ENCODE measurements around the gene DYNC2LI1.

DYNC2LI1 gene

GRCh38 chr2:43738257-43738656 is 35.6 kb upstream of the DYNC2LI1 start:
- no peak overlapping the region for H3K27ac ChIP-seq (ENCODE audit: low read length)
- DNase-seq (no peak), ATAC-seq (ENCODE audit: insufficient read depth, low read depth) (no peak)
- no peaks in the 10 kb centered on the region for H3K4me1 ChIP-seq (ENCODE audit: insufficient read depth, low read length)
- no peaks in the 10 kb centered on the region for H3K79me2 ChIP-seq (ENCODE audit: insufficient read depth, low read length)
- H3K4me3 ChIP-seq (ENCODE audit: low read depth in 1 of 2, low read length in 2 of 2): no peak overlapping the region
- no peak overlapping the region for H2AFZ ChIP-seq (ENCODE audit: low read depth, low read length)
- peaks cover 30% of the 10 kb centered on the region for H3K27me3 ChIP-seq (ENCODE audit: insufficient read depth, low read length, poor library complexity)
- no peak overlapping the region for H3K4me2 ChIP-seq (ENCODE audit: insufficient read depth, low read length)
- no peaks in the 10 kb centered on the region for H4K20me1 ChIP-seq (ENCODE audit: insufficient read depth, low read length)
- H3K36me3 ChIP-seq (ENCODE audit: insufficient read depth, low read length): no peaks in the 10 kb centered on the region
- TF ChIP-seq CTCF (IDR thresholded peaks at IDR 0.05; ENCODE audit: borderline replicate concordance, extremely low read depth, low read length, poor library complexity, severe bottlenecking) (no peak), EZH2 (IDR thresholded peaks at IDR 0.05; ENCODE audit: borderline replicate concordance, low read depth, low read length, severe bottlenecking) (no peak)
- H3K9ac ChIP-seq (ENCODE audit: low read depth, low read length): no peak overlapping the region
- H3K9me3 ChIP-seq (ENCODE audit: insufficient read depth, low read length, severe bottlenecking): no peaks in the 10 kb centered on the region

- DNase-seq (no peak), ATAC-seq (ENCODE audit: insufficient read depth, low read depth) (no peak)
- Histone ChIP-seq H3K36me3 (ENCODE audit: insufficient read depth, low read length) (no peaks in the 10 kb centered on the region), H4K20me1 (ENCODE audit: insufficient read depth, low read length) (no peaks in the 10 kb centered on the region), H3K79me2 (ENCODE audit: insufficient read depth, low read length) (no peaks in the 10 kb centered on the region), H3K27ac (ENCODE audit: low read length) (no peak overlapping the region), H3K9ac (ENCODE audit: low read depth, low read length) (no peak overlapping the region), H3K27me3 (ENCODE audit: insufficient read depth, low read length, poor library complexity) (peaks cover 17% of the 10 kb centered on the region), H3K4me2 (ENCODE audit: insufficient read depth, low read length) (no peak overlapping the region), H2AFZ (ENCODE audit: low read depth, low read length) (no peak overlapping the region), H3K4me1 (ENCODE audit: insufficient read depth, low read length) (no peaks in the 10 kb centered on the region), H3K9me3 (ENCODE audit: insufficient read depth, low read length, severe bottlenecking) (no peaks in the 10 kb centered on the region), H3K4me3 (ENCODE audit: low read depth in 1 of 2, low read length in 2 of 2) (no peak overlapping the region)
- no peak for TF ChIP-seq CTCF (IDR thresholded peaks at IDR 0.05; ENCODE audit: borderline replicate concordance, extremely low read depth, low read length, poor library complexity, severe bottlenecking)
- no peak for TF ChIP-seq EZH2 (IDR thresholded peaks at IDR 0.05; ENCODE audit: borderline replicate concordance, low read depth, low read length, severe bottlenecking)
Measured at GRCh38 chr2:43743706-43744105, 30.1 kb upstream of the DYNC2LI1 start.

GRCh38 chr2:43745457-43745856 is 28.4 kb upstream of the DYNC2LI1 start:
- Histone ChIP-seq H3K4me3 (ENCODE audit: low read depth in 1 of 2, low read length in 2 of 2) (no peak overlapping the region), H3K4me1 (ENCODE audit: insufficient read depth, low read length) (no peaks in the 10 kb centered on the region), H3K9me3 (ENCODE audit: insufficient read depth, low read length, severe bottlenecking) (no peaks in the 10 kb centered on the region), H3K36me3 (ENCODE audit: insufficient read depth, low read length) (no peaks in the 10 kb centered on the region), H4K20me1 (ENCODE audit: insufficient read depth, low read length) (no peaks in the 10 kb centered on the region), H3K27ac (ENCODE audit: low read length) (no peak overlapping the region), H3K4me2 (ENCODE audit: insufficient read depth, low read length) (no peak overlapping the region), H3K27me3 (ENCODE audit: insufficient read depth, low read length, poor library complexity) (peaks cover 5% of the 10 kb centered on the region), H3K9ac (ENCODE audit: low read depth, low read length) (no peak overlapping the region), H2AFZ (ENCODE audit: low read depth, low read length) (no peak overlapping the region), H3K79me2 (ENCODE audit: insufficient read depth, low read length) (no peaks in the 10 kb centered on the region)
- TF ChIP-seq CTCF (IDR thresholded peaks at IDR 0.05; ENCODE audit: borderline replicate concordance, extremely low read depth, low read length, poor library complexity, severe bottlenecking) (no peak), EZH2 (IDR thresholded peaks at IDR 0.05; ENCODE audit: borderline replicate concordance, low read depth, low read length, severe bottlenecking) (no peak)
- ATAC-seq (ENCODE audit: insufficient read depth, low read depth) (no peak), DNase-seq (no peak)

- ATAC-seq (ENCODE audit: insufficient read depth, low read depth) (no peak), DNase-seq (no peak)
- no peaks in the 10 kb centered on the region for H4K20me1 ChIP-seq (ENCODE audit: insufficient read depth, low read length)
- no peaks in the 10 kb centered on the region for H3K36me3 ChIP-seq (ENCODE audit: insufficient read depth, low read length)
- H3K9me3 ChIP-seq (ENCODE audit: insufficient read depth, low read length, severe bottlenecking): no peaks in the 10 kb centered on the region
- H3K27ac ChIP-seq (ENCODE audit: low read length): no peak overlapping the region
- no peak overlapping the region for H3K4me3 ChIP-seq (ENCODE audit: low read depth in 1 of 2, low read length in 2 of 2)
- no peak overlapping the region for H2AFZ ChIP-seq (ENCODE audit: low read depth, low read length)
- no peaks in the 10 kb centered on the region for H3K27me3 ChIP-seq (ENCODE audit: insufficient read depth, low read length, poor library complexity)
- H3K4me1 ChIP-seq (ENCODE audit: insufficient read depth, low read length): no peaks in the 10 kb centered on the region
- no peak overlapping the region for H3K4me2 ChIP-seq (ENCODE audit: insufficient read depth, low read length)
- no peaks in the 10 kb centered on the region for H3K79me2 ChIP-seq (ENCODE audit: insufficient read depth, low read length)
- H3K9ac ChIP-seq (ENCODE audit: low read depth, low read length): no peak overlapping the region
- TF ChIP-seq CTCF (IDR thresholded peaks at IDR 0.05; ENCODE audit: borderline replicate concordance, extremely low read depth, low read length, poor library complexity, severe bottlenecking) (no peak), EZH2 (IDR thresholded peaks at IDR 0.05; ENCODE audit: borderline replicate concordance, low read depth, low read length, severe bottlenecking) (no peak)
Measured at GRCh38 chr2:43748333-43748732, 25.5 kb upstream of the DYNC2LI1 start.
